HG03457 (cell line): Measurements from ENCODE around the gene CNOT4.
"Not testable (repeated sequence)": the region's sequence is repeated elsewhere in the genome, so short reads cannot be mapped to it uniquely, and the experiment has no call there.

Source experiments
- ATAC-seq: cut with Tn5 transposase; IDR thresholded peaks from one replicate; pipeline ENCODE4 v1.9.1; 2021; ENCODE audit warnings: moderate number of reproducible peaks; ENCODE audit not compliant: unreplicated experiment

Gene CNOT4

DNA sequence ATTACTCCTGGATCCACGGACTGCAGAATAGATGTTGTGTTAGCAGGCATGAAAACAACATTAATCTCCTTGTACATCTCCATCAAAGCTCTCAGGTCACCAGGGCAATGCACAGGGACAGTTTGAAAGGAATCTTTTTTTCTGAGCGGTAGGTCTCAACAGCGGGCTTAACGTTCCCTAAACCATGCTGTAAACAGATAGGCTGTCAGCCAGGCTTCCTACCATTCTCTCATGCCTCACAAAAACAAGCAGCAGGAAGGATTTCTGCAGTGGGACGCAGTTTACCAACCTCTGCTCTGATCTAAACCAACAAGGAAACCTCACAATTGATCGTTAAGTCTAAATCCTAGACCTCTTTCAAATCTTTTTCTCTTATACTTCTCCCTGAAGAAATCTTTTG is 50.8 kb downstream of the CNOT4 start:
- ATAC-seq = no peak

DNA sequence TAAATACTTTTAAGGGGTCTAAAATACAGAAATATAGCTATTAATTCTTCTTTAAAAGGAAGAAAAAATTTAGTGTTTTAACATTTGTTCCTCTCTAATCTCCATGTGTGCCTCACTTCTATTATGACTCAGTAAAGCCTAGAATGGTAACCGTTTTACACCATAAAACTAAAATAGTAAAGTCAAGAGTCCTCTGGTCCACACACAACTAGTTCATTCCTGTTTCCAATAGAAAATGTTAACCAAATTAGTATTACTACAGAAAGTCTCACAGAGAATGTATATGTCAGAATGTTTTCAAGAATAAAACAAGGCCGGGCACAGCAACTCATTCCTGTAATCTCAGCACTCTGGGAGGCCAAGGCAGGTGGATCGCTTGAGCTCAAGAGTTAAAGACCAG is 55.8 kb downstream of the CNOT4 start:
- no peak for ATAC-seq

DNA sequence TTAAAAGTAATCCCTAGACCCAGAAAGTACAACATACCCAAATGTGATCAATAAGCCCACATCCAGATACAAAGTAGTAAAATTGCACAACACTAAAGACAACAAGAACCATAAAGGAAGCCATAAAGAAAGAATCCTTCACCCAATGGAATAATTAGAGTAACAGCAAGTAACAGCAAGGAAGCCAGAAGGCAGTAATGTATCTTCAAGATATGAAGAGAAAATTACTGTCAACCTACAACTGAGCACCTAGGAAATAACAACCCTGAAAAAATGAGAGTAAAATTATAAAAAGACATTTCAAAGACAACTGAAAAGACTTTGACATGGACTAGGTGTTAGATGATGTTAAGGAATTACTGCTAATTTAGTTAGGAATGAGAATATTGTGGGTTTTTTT is 60.5 kb downstream of the CNOT4 start:
- ATAC-seq = no peak

DNA sequence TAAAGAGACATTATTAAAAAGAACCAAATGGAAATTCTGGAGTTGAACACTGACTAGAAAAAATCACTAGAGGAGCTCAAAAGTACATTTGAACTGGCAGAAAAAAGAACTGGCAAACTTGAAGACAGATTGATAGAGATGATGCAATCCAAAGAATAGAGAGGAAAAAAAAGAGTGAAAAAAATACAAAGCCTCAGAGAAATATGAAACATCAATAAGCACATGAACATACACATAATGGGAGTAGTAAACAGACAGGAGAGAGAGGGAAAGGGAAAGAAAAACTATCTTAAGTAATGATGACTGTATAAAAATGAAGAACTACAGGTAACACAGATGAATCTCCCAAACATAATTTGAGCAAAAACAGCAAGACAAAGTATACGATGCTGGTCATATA is 61.1 kb downstream of the CNOT4 start:
- ATAC-seq = no peak

DNA sequence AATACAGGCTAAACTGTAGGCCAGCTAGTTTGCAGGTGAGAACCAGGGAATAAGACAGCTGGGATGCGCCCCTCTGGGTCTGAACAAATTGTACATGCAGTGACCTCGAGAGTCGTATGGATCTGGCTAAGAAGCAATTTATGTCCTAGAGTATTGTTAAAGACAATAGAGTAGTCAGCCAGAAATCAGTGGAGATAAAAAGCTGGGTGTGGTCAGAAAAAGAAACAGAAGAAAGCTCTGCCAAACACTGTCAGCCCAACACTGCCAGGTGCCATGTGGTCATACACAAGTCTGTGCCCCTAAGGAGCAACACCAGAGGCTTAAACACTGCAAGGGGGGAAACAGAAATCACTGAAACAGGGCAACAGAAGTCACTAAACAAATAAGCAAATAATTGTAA is 62.2 kb downstream of the CNOT4 start:
- no peak for ATAC-seq

DNA sequence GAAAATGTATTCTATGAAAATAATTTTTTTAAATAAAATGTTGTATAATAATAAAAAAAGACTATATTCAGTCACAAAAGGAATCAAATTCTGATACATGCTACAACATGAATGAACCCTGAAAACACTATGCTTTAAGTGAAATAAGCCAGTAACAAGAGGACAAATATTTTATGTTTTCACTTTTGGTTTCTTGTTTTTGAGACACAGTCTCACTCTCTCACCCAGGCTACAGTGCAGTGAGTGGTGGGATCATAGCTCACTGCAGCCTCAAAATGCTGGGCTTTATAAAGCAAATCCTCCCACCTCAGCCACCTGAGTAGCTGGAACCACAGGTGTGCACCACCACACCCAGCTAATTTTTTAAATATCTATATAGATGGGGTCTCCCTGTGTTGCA is 64.2 kb downstream of the CNOT4 start:
- ATAC-seq = no peak

DNA sequence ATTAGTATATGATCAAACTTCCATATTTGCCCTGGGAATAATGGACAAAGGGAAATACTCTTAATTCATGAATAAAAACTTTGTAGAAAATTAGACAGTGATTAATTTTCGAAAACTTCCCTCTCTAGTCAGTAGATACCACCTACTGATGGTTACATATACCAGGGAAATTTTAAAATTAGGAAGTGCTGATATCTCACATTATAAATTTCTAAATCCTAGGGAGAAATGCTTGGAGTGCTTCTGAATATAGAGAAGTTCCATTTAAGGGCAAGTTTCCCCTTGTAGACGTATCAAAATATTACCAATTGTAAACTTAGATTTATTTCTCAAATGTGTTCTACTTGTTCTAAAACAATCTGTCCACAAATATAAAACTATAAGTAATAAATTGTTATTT is 64.6 kb downstream of the CNOT4 start:
- not testable (repeated sequence) for ATAC-seq

DNA sequence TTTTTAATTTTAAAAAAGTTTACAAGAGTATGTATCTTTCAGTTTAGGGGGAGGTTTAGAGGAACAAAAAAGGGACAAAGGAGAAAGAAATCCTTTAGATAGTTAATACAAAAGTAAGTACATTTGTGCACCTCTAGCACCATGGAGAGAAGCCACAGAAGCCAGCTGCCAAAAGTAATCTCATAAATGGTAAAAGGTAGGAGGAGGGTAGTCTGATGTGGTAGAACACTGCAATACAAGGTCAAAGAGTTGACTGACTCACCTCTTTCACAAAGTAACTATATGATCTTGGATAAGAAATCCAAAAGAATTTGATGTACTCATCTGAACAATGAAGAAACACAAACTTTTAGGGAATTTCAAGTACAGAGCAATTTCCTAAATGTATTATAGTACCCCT is 68.1 kb downstream of the CNOT4 start:
- no peak for ATAC-seq

DNA sequence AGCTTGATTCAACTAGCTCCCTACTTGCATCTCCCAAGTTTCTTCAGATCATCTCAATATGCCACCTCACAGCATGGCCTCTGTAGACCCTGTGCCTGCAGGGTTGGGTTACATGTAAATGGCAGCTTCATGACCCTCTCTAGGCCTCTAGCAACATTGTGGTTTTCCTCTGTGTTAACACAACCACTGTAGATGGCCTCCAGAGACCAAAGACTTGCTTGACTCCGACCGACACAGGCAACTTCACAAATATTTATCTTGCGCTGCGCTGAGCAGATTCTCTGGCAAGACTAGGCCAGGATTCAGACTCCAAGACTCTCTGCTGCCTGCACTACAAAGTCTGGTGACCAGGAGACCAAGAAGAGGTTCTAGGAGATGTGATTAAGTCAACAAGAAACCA is 75.9 kb downstream of the CNOT4 start:
- ATAC-seq = no peak

DNA sequence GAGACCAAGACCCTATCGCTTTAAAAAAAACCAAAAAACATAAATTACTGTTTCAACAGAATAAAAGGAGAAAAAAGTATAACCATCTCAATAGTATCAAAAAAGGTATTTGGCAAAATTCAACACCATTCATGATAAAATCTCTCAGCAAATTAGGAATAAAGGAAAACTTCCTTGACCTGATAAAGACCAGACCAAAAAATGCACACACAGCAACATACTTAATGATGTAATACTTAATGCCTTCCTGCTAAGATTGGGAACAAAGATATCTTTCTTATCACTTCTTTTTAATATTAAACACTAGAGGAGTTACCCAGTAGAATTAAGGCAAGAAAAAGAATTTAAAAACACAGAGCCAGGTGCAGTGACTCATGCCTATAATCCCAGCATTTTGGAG is 79.3 kb downstream of the CNOT4 start:
- ATAC-seq = no peak

DNA sequence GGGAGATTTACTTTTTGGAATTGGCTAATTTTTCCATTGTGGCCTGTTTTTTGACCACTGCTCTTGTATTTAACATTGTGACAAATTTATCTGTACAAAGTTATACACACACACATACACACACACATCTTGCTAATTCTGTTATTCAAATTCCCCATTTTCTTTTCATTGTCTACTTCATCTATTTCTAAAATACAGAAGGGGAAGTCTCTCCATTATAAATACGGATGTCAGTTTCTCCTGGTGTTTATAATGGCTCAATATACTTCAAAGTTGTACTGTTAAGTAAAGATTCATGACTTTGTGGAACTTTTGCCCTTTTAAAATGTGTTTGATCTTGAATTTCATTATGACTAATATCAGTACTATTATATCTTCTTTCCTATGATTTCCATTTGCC is 81.0 kb downstream of the CNOT4 start:
- no peak for ATAC-seq

DNA sequence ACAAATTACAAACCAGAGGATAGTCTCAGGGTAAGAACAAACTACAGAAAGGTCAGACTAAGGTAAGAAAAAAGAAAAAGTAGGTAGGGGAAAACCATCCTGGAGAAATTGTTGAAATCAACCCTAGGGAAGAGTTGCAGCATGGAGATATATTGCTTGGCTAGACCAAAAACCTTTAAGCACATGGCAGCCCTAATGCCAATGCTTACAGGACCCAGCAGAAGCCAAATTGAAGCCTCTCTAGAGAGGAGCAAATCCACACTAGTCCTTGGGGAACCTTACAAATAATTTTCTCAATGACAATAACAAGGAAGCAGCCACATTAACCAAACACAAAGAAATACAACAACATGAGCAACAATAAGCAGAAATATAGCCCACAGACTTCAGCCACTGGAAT is 81.9 kb downstream of the CNOT4 start:
- no peak for ATAC-seq

DNA sequence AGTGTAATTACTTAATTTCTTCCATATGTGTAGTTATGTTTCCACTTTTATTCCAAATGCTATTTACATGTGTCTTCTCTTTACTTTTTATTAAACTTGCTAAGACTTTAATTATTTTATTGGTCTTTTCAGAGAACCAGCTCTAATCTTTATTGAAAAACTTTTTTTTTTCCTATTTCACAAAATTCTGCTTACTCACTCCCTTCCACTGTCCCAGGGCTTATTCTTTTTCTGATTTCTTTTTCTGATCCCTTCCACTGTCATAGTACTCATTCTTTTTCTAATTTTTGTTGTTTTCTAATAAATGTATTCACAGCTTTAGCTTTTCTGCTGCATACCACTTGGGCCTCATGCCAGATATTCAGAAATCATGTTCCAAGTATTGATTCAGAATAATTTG is 82.7 kb downstream of the CNOT4 start:
- ATAC-seq = no peak

DNA sequence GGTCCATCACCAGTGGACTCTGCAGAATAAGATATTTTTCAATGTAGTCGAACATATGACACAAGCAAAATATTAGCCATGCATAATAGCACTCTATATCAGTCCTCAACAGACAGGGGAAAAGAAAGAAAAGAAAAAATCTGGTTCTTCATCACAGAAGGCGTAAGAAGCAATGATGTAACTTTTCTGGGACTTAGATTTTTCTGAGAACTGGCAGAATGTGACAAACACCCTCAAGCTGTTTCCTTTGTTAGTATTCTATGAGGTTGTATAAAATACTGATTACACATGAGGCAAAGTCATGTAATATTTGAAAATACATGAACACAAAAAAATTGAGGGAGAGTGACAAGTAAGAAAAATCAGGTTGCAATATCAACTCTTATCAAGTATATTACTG is 84.9 kb downstream of the CNOT4 start:
- ATAC-seq = no peak

DNA sequence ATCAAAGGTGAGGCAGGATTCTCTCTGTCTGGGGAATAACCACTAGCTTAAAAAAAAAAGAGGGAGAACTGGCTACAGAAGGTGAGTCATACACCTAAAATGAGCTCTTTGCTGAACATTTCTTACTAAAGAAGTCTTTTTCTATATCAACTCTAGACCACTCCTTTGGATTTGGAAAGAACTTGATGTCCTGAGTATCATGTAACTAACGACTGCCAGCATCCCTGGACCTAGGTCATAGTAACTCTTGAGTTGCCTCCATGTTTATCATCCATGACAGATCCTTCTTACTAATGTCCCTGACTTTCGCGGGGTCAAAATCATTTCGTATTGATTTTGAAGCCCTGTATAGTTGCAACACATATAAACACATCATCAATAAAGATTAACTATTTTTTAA is 89.1 kb downstream of the CNOT4 start:
- no peak for ATAC-seq

DNA sequence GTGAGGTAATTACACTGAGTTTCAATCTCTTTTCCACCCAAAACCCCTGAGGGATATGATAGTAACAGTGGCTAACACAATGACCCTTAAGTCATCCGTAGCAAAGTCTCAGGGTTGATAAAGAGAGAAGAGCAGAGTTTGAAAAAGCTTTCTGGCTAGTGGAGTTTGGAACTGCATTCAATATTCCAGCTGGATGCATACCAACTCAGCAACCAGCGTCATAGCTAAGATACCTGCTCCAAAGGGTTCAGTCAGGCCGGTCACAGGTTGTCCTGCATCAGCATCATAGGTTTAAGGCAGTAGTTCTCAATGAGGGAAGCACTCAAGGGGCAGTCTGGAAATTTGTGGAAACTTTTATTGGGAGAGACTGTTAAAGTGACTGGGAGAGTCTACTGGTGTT is 93.5 kb downstream of the CNOT4 start:
- no peak for ATAC-seq

DNA sequence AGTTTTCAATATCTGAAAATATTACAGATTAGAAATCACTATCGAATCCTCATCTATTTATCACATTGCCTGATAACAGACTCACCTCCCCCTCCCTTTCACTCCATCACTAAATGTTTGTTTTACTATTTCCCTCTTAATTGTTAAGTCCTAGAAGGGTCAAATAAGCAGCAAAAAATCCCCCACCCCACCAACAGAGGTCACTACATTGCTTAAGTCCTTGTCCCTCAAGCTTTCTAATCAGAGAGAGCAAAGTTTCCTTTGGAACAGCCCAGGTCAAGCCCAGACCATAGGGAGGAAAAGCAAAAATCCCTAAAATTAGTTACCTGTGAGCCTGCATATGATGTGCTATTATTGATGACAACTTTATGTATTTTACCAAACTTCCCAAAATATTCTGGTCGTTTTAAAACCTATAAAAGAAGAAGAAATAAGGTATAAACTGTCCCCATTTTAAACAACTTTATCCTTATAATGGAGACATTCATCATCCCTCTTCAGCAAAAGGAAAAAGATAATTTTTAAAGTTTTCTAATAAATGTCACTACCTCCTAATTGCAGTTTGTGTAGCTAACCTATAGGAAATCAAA is 95.0 kb downstream of the CNOT4 start:
- ATAC-seq = no peak

DNA sequence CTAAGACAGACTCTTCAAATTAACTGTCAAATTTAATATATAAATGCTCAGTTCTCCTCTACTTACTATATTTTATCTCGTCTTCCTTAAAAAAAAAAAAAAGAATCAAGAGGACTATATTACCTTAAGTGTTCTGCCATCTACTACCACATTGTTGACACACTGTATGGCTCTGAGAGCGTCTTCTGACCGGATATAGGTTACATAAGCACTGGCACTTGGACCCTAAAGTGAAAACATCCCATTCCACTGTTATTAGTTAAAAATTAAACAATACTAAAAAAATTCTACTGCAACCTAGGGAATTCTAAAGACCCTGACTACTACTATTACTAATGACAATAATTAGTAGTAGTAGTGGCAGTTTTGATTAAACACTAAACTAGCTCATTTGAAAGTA is 95.7 kb downstream of the CNOT4 start:
- no peak for ATAC-seq

DNA sequence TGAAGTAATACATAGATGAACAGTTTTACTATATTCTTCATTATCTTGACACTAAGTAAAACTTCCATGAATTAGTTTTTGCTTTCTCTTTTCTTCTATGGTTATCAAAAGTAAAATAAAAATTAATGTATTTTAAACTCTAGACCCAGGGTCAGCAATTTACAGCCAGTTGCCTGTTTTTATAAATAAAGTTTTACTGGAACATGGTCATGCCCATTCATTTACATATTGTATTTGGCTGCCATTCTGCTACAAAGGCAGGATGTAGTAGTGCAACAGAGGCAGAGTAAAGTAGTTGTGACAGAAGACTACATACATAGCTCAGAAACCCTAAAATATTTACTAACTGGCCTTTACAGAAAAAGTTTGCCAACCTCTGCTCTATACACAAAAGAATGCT is 98.8 kb downstream of the CNOT4 start:
- no peak for ATAC-seq

DNA sequence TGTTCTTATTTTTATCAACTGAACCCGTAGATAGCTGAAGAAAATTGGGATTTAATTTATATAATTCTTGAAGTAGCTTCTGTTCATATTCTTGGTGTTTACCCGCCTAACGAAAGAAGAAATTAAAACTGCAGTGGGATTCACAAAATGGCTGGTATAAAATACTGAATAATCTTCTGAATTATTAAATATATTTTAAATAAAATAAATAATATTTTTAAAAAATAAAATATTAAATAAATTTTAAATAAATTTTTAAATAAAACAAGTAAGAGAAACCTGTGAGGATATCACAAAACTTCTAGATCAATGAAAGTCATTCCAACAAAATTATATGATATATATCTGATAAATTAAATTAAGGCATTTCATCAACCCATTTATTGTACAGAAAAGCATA is 99.4 kb downstream of the CNOT4 start:
- no peak for ATAC-seq

DNA sequence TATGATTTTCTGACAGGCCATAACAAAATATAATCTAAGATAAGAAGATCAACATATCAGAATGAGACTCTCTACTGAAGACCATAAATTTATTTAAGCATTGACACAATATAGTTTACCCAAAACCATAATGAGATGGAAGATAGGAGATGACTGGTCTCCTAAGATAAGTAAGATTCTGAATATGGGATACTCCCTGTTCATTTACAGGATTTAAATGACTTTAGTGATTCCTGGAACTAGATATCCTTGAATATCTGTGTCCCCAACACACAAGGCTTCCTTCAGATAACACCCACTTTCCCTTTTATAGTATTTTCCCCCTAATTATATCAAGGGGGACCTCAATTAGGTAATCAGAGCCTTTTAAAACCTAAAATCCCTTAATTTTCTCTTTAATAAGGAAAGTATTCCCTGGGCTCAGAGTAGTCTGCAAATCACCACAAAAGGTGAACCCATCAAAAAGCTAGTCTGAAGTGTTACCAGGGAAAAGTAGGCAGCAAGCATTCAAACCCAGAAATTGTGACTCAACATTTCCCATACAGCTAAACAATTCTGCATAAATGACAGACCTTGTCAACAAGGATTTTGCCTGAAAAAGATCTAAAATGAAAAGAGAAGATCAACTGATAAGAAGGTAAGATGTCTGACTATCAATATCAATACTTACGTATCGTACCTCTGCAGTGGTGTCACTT is 99.9 kb downstream of the CNOT4 start:
- no peak for ATAC-seq

DNA sequence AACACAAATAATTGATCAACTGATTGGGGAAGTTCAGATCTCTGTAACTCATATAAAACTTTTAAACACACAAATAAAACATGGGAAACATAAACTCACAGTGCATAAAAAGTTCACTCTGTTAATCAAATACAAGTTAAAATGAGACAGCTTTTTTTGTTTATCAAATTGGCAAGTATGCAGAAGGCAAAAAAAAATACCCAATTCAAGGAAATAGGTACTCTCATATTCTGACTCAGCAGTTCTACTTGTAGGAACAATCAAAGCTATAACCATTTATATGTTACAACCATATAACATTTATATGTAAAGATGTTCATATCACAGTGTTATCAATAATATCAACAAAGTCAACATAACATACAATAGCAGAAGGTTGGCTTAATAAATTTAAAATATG is 102.0 kb downstream of the CNOT4 start:
- no peak for ATAC-seq

DNA sequence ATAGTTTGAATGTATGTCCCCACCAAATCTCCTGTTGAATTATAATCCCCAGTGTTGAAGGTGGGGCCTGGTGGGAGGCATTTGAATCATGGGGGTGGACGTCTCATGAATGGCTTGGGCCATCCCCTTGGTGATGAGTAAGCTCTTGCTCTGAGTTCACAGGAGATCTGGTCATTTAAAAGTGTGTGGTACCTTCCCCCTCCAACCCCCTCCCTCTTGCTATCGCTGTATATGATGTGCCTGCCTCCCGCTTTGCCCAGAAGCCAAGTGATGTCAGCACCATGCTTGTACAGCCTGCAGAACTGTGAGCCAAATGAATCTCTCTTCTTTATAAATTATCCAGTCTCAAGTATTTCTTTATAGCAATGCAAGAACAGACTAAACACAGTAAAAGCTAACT is 103.0 kb downstream of the CNOT4 start:
- no peak for ATAC-seq
